GM19463 (cell line): ENCODE results near the gene ZCCHC14.
"Not testable (repeated sequence)": the region's sequence is repeated elsewhere in the genome, so short reads cannot be mapped to it uniquely, and the experiment has no call there.

Source experiments
- ATAC-seq: cut with Tn5 transposase; IDR thresholded peaks from one replicate; pipeline ENCODE4 v1.9.1; 2021; ENCODE audit warnings: mild to moderate bottlenecking, moderate library complexity; ENCODE audit not compliant: unreplicated experiment

ZCCHC14 gene

DNA sequence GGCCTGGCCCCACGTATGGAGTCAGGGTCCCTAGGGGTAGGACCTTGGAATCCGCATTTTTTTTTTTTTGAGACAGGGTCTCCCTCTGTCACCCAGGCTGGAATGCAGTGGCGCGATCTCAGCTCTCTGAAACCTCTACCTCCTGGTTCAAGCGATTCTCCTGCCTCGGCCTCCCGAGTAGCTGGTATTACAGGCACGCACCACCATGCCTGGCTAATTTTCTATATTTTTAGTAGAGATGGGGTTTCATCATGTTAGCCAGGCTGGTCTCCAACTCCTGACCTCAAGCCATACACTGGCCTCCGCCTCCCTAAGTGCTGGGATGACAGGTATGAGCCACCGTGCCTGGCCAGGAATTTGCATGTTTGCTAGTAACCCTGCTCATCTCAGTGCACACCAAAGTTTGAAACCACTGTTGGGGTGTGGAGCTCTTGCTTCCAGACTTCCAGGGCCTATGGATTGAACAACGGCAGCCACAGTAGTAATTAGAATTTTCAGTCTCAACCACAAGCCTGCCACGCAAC, 5.0 kb upstream of the ZCCHC14 start:
- not testable (repeated sequence) for ATAC-seq

DNA sequence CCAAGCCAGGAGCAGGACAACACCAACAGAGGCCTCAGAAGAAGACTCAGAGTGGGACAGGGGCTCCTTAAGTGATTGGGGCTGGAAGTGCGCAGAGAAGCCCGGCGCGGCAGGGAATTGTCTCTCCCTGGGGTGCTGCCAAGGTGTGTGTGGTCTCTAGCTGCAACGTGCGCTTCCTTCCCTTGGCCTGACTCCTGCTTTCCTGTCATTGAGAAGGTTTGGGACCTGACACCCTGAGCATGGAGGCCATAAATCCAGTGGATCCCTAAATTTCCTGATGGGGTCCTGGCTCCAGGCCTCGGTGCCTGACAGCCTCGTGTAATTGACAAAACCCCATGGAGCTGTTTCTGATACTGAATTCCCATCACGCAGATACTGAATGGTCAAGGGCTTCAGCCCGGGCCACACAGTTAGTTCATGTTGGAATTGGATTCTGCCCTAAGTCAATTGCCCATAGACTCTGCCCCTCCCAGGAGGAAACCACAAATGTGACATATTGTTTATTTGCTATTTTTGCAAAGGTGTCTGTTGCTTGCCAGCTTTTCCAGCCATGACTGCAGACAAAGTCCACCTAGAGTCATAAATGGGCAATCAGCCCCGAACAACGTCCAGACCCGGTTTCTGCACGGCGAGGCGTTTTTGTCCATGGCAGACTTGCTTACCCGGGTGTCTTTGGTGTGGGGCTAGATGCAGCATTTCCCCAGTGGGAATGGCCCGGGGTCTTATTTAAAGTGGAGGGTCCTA, 4.4 kb upstream of the ZCCHC14 start:
- not testable (repeated sequence) for ATAC-seq

DNA sequence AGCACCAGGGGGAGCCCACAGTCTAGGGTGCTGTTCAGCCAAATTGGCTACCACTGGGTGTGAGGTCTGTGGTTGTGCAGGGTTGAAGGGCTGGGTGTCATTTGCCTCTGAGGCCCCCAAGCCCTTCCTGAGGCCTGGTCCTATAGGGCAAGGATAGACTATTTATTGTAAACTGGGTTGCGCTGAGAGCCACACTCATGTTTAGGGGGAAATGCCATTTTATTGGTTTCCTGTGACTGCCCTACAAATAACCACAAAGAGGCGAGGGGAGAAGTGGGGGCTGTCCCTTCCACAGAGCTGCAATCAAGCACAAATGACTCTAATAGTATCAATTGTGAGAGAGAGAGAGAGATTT, 3.6 kb upstream of the ZCCHC14 start:
- no peak for ATAC-seq

DNA sequence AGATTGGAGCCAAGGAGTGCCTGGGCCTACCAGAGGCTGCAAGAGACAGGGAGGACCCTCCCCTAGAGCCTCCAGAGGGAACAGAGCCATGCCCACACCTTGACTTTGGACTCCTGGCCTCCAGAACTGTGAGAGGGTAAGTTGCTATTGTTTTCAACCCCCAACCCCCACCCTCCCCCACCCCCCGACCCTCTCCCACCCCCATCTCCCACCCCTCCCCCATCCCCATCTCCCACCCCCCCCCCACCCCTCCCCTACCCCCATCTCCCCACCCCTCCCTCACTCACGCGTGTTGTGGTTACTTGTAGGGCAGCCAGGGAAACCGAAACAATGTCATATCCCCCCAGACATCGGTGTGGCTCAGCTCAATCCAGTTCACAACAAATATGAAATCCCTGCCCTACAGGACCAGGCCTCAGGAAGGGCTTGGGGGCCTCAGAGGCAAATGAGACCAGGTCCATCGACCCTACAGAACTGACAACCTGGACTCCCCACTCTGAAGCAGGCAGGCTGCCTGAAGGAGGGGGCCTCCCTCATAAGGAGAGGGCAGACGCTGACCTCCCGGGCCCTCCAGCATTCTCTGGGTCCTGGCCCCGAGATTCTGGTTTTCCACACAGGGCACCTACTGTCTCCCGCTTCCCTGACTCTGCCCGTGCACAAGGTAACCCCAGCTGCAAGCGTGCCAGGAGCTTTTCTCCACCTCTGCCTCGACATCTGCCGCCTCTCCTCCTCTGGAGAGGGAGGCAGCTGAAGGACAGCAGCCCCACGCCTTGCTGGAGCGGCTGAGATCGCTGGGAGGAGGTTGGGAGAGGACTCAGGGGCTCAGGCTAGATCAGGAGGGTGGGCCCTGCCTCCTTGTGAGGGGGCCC, 3.0 kb upstream of the ZCCHC14 start:
- no peak for ATAC-seq

DNA sequence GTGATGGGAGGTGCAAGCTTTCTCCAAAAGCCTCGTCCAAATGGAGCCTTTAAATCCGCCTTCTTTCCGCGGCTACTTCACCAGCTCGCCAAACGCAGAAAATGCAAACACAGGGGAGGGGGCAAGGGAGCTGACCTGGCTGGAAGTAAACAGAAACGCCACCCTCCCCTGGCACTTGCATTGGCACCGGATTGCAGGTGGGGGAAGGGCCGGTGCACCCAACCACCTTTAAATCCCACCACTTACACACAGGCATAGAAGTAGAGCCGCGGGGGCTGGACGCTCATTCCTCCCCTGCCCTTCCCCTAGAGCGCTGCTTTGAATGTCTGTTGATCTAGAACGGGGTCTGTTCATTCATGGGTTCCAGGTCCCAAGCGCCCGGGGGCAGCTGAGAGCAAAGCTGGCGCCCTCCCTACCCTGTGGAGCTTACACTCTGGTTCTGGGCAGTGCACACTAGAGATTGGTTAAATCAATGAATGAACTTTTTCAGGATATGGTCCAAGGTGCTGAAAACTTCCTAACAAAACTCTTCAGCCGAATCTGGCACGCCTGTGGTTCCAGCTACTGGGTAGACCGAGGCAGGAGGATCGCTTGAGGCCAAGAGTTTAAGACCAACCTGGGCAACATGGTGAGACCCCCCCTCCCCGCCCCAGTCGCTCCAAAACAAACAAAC, 920 bp upstream of the ZCCHC14 start:
- ATAC-seq, result no peak

DNA sequence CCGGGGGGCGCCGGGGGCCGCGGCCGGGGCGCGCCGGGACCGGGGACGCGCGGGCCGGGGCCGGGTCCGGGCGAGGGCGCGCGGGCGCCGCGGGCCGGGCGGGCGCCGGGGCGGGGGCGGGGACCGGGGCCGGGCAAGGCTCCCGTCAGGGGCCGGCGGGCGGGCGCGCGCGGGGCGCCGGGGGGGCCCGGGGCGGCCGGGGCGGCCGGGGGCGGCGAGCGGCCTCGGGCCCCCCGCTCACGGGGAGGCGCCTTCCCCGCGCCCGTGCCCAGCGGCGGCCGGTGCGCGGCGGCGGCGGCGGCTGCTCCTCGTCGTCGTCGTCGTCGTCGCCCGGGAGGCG, 563 bp downstream of the ZCCHC14 start:
- ATAC-seq, result no peak

DNA sequence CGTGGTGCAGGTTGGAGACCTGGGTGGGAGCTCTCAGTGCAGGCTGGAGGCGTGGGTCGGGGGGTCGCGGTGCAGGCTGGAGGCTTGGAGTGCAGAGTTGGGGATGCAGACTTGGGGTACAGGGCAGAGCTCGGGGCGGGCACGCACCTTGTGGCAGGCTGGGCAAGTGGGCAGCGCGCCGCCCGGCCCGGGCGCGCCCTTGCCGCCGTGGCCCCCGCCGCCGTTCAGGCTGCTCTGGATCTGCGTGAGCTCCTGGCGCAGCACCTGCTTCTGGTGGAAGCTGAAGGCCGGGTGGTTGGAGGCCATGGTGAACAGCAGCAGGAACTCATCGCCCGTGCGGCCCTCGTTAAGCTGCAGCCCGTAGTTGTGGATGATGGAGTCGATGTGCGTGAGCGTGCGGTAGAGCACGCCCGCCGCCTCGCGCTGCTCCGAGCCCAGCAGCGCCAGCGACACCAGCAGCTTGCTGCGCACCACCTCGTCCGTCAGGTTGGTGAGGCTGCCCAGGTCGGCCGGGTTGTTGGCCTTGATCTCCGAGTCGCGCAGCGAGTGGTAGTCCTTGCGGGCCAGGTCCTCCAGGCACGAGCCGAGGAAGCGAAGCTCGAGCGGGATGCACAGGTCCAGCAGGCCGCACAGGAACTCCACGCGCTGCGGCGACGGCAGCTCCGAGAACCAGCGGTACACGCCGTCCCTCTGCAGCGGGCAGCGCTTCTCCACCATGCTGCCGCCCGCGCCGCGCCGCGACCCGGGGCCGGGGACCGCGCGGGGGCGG, 1.1 kb downstream of the ZCCHC14 start:
- ATAC-seq, result no peak

DNA sequence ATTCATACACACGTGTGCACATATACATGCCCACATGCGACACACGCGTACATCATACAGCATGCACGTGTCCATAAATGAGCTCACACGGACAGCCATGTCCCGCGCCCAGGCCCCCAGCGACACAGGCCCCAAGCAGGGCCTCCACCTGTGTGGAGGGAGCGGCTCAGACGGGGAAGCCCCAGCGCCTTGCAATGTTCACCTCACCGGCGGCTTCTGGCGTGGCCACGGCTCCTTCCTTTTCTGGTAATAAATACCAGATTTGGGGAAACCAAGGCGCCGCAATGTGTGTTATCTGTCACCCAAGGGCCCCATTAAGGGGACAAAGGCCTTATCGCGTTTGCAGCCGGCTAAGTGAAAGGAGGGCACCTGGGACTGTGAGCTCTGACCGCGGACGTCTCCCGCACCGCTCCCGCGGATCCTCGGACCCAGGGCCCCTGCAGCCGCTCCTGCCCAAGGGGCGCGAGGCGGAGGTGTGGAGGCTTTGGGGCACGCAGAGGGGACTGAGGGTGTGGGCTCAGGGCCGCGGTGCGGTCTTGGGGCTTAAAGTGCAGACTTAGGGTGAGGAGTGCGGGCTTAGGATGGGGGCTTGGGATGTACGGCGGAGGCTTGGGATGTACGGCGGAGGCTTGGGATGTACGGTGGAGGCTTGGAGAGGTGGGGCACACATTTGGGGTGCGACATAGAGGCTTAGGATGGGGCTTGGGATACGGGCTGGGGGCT, 1.9 kb downstream of the ZCCHC14 start:
- ATAC-seq, result not testable (repeated sequence)

DNA sequence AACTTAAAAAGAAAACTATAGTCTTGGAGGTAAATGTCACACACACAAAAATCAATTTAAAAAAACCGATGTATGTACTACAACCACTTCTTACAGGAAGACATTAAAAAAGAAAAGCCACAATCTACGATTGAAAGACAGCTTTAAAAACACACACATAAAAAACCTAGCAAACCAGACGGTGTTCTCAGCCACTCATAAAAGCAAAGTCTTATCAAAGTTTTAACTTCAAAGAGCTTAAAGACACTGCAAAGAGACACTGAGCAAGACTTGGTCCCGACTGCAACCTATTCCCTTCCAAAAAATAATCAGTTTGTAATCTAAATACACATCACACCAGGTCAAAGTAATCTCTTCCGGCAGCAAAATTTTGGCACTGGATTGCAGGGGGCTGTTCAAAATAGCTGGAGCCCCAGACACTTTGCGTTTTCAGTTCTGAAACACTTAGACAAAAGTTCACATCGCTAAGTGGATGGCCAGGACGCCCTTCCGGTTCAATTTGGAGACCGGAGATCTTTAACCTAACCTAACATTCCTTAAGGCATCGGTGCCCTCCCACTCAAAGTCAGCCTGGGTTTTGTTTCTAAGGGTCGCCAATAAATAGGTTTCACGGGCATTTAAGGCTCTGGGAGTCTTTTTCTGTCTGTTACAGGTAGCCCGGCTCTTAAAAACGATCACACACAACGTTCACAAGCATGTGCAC, 2.6 kb downstream of the ZCCHC14 start:
- ATAC-seq, result no peak

DNA sequence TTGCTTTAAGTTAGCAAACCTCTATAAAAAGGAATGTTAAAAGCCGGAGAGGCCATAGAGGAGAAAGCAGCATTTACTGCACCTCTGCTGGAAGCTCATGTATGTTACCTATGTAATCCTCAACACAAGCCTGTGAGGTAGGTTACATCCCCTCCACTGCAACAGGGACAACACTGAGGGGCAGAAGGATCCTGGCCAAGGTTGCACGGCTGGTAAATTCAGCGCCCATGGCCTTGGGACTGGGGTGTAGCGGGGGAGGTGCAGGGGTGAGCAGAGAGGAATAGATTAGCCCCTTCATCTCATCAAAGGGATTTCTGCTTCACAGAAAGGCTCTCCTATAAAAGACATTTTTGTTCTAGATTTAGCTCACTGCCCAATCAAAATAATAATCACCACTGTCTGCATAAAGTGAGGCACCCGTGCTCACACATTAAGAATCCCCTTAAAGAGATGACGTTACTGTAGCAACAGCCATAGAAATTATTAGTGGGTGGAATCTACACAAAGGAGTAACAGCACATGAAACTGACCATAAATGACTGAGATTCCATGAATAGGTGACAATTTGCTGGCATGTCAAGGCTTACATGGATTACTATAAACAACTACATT, 3.3 kb downstream of the ZCCHC14 start:
- no peak for ATAC-seq

DNA sequence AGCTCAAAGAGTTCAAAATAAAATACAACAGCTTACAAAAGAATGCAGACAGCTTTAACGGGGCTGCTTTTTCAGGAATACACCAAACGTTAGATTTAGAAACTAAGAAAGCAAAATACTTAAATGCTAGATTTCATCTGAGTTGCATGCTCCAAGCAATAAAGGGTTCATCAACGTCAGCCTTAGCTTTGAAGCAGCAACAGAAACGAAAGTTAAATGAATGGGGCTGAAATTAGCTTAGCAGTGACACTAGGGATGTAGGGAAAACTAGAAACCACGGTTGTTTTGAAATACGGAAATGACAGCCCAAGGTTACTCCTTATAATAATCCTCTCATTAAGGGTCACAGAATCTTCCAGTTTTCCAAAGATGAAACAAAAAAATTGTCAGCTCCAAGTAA, 3.9 kb downstream of the ZCCHC14 start:
- ATAC-seq, result not testable (repeated sequence)

DNA sequence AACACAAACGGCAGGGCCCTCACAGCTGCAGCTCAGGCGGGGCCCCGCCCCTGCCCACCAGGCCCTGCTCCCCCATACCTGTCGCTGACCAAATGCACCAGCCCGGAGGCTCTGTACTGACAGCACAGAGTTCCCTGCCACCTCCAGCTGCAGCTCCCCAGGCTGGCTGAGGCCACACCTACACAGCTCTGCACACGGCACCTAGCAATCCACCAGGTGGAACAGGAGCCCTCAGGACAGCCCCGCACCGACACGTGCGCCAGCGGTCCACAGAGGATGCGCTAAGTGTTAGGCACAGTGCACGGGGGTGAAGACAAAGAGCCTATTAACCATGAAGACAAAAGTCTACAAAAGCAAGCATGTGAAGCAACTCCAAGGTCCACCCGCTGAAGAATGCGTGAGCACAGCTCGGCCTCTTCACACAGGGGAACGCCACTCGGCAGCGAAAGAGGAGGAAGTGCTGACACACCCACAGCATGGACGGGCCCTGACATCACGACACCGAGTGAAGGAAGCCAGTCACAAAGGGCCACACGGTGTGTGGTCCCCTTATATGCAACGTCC, 5.4 kb downstream of the ZCCHC14 start:
- ATAC-seq, result no peak

DNA sequence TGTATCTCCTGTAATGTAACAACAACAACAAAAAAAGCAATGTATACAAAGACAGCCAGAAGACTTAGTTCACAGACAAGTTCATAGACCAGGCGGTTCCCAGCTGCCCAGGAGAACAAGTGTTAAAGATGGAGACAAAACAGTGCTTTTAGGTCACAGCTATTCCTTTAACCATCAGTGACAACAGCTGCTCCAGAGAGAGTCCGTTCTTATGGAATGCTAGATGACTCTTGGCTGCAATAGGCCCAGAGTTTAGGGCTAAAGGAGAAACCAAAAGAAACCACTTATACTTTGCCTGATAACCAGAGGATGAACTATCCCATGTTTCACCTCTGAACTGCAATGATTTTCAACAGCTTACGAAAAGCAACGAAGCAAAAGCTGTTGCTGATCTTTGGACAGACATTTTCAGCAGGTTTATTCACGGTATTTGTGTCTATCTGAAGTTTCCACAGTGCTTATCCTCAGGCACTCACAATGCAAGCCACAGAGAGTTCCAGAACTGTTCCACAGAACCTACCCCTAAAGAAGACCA, 6.0 kb downstream of the ZCCHC14 start:
- no peak for ATAC-seq

DNA sequence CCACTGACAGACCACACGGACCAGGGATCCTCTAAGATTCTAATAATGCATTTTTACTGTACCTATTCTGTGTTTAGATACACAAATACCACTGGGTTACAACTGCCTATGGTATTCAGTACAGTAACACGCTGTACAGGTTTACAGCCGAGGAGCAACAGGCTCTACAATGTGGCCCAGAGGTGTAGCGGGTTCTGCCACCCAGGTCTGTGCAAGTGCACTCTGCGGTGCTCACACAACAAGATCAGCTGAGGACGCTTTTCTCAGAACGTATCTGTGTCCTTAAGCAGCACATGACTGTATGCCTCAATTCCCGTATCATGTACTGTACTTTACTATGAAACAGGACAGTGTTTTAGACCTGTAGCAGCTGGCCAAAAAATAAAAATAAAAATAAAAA, 6.5 kb downstream of the ZCCHC14 start:
- ATAC-seq, result no peak

DNA sequence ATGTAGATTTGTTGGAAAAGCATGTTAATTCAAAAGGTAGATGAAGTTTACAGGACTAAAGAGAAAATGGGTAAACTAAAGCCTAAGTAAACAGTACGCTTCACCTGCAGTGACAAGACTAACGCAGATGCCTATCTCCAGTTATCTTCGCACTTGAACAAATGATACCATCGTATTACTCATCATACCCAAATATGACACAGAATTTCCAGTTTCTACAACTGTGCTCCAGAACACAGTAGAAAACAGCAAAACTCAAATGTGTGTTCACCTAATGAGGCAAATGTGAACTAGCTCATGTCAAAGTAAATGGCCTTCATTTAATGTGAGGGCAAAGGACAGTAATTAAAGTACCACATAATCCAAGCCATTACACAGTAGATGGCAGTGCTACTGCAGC, 7.0 kb downstream of the ZCCHC14 start:
- ATAC-seq, result not testable (repeated sequence)

DNA sequence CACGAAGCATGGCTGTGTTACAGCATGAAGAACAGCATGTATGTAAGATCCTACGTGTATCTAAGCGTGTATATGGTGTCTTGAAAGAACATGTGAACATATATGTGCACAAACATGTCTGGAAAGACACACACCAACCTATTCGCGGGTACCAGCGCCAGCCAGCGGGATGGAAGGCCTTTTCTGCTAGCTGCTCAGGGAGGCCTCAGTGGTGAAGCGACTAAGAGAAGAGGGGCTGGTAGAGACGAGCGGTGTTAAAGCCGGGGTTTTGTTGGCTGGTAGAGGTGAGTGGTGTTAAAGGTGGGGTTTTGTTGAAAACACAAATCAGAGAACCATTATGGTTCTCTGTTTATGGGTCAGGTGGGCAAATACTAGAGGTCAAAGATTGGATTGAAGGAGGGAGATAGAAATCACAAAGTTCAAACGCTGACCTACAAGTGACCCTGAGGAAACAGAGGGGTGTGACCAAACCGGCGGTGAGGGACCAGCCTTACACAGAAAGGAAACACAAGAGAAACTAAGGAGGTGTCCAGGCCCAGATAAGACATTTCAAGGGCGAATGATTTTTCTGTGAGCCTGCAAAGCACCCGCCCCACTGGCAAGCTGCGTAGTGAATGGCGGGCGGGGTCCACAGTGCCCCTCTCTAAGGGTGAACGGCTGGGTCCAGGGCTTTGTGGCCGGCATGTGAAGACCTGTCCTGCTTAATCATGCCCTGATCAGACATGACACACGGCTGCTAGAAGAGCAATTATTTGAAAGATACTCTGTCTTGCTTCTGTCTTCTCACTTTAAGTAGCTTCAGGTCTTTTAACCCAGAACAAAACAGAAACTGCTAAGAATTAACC, 8.1 kb downstream of the ZCCHC14 start:
- no peak for ATAC-seq

DNA sequence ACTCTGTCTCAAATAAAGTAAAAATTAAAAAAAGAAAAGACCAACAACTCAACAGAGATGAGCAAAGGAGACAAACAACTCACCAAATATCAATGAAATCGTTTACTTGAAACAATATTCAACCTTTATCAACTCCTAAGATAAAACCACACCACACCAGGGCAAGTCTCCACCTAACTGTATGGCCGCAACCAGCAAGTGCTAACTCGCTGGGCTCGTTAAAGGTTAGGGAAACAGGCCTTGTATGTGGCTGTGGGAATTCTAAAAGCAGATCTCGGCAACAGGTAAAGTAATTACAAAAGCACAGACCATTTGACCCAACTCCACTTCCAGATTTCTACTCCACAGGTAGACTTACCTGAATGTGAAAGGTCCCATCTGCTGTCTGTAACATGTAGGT, 9.3 kb downstream of the ZCCHC14 start:
- ATAC-seq, result no peak

DNA sequence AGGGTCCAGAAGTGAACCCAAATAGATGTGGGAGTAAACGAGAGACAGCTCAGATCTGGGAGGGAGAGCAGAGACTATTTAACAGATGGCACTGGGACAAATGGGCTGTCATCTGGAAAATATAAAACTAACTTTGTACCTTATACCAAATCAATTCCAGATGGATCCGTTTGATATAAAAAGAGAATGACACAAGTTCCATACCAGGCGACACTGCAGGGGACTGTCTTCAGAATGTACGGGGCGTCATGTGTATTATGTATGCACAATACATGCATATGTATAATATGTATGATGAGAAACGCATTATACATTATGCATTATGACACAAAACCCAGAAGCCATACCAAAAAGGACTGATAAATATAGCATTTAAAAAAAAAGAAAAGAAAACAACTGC, 10.2 kb downstream of the ZCCHC14 start:
- ATAC-seq, result not testable (repeated sequence)
